ENCODE measurements around the gene C1QB. TPM values are rescaled to one million over a fixed set of nuclear protein-coding genes. Genes with fewer than 3 reads are reported as not detected.

C1QB gene
- total and polyA plus RNA-seq, 4 experiments from 2014 or later: 2.1 to 2.9 TPM; not detected in 2

DNA sequence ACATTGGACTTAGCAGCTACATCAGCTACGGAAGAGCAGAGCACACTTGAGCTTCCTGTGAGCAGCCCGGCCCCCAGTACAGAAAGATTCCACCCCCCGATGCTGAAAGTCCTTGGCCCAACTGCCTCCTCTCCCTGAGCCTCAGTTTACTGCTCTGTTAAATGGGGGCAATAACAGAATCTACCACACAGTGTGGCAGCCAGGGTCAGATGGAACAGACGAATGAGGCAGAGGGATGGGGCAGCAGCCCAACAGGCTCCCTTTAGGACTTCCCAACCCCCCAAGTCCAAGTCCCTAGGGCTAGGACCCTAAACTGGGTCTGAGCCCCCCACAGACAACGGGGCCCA, 39.5 kb upstream of the C1QB start:
- POLR2A ChIA-PET (ENCODE audit: partially characterized antibody): no interaction called here
- Mint-ChIP-seq H3K9me3 (peaks cover 0 to 4% (median 0%) of the 10 kb centered on the region in 8 donors), H3K4me3 (no peak overlapping the region), H3K27me3 (peaks cover 28 to 30% of the 10 kb centered on the region in 2 donors), H3K27ac (no peak overlapping the region), H3K4me1 (no peaks in the 10 kb centered on the region), H3K36me3 (no peaks in the 10 kb centered on the region)
- H3K36me3 ChIP-seq (ENCODE audit: insufficient read depth, low read length): no peaks in the 10 kb centered on the region
- no peak for DNase-seq
- intact Hi-C loops (cut with micrococcal nuclease): no loop called here
- H3K4me3 ChIP-seq (ENCODE audit: low read length in 2 of 2): no peak overlapping the region
- no peaks in the 10 kb centered on the region for H3K27me3 ChIP-seq (ENCODE audit: insufficient read depth, low read length)
- H3K27ac ChIP-seq (ENCODE audit: low read depth, low read length): no peak overlapping the region
- CTCF ChIA-PET (ENCODE audit: partially characterized antibody): no interaction called here
- no peaks in the 10 kb centered on the region for H3K9me3 ChIP-seq (ENCODE audit: control insufficient read depth in 1 of 2, low read length in 2 of 2)
- no peaks in the 10 kb centered on the region for H3K4me1 ChIP-seq (ENCODE audit: insufficient read depth, low read length)

DNA sequence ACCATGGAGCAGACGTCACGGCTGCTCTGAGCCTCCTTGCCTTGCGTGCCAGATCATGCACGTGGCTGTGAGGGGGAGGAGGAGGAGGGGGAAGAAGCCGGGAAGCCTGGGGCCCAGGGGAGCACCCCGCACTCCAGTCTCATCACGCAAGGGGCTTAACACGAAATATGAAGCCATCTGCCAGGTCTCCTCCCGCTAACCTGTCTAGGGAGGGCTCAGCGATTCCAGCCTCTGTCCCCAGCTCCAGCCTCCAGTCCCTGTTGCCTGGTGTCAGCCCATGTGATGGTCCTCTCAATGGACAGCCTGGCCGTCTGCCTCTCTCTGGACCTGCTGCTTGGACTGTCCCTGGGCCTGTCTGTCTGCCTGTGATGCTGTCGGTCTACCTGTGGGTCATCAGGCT, 39.1 kb upstream of the C1QB start:
- ChIA-PET CTCF (ENCODE audit: partially characterized antibody) (no interaction called here), POLR2A (ENCODE audit: partially characterized antibody) (no interaction called here)
- no peak overlapping the region for H3K4me3 ChIP-seq (ENCODE audit: low read length in 2 of 2)
- intact Hi-C loops (cut with micrococcal nuclease): no loop called here
- Mint-ChIP-seq H3K9me3 (peaks cover 0 to 4% (median 0%) of the 10 kb centered on the region in 8 donors), H3K27ac (no peak overlapping the region), H3K4me1 (no peaks in the 10 kb centered on the region), H3K4me3 (no peak overlapping the region), H3K36me3 (no peaks in the 10 kb centered on the region), H3K27me3 (peaks cover 27 to 29% of the 10 kb centered on the region in 2 donors)
- H3K9me3 ChIP-seq (ENCODE audit: control insufficient read depth in 1 of 2, low read length in 2 of 2): no peaks in the 10 kb centered on the region
- H3K27me3 ChIP-seq (ENCODE audit: insufficient read depth, low read length): no peaks in the 10 kb centered on the region
- no peak overlapping the region for H3K27ac ChIP-seq (ENCODE audit: low read depth, low read length)
- H3K36me3 ChIP-seq (ENCODE audit: insufficient read depth, low read length): no peaks in the 10 kb centered on the region
- no peaks in the 10 kb centered on the region for H3K4me1 ChIP-seq (ENCODE audit: insufficient read depth, low read length)
- no peak for DNase-seq

DNA sequence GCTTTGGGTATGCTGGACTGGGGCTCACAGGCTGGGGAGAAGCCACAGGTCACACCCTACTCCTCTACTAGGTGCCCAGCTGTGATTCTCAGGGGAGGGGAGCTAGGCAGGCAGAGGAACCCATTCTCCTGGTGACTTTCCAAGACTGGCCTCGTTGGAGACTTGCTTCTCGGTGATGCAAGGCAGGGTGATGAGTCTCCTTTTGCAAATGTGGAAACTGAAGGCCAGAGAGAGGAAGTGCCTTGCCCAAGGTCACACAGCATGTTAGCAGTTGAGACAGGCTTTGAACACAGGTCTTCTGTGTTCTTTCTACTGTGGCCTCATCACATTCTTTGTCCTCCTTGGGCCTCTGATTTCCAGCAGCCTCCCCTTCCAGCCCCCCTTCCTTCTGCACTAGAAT, 37.1 kb upstream of the C1QB start:
- Mint-ChIP-seq H3K4me3 (no peak overlapping the region), H3K4me1 (no peaks in the 10 kb centered on the region), H3K27ac (no peak overlapping the region), H3K36me3 (no peaks in the 10 kb centered on the region), H3K27me3 (peaks cover 29 to 33% of the 10 kb centered on the region in 2 donors), H3K9me3 (peaks cover 0 to 2% (median 0%) of the 10 kb centered on the region in 8 donors)
- intact Hi-C loops (cut with micrococcal nuclease): no loop called here
- H3K27ac ChIP-seq (ENCODE audit: low read depth, low read length): no peak overlapping the region
- H3K4me3 ChIP-seq (ENCODE audit: low read length in 2 of 2): no peak overlapping the region
- H3K27me3 ChIP-seq (ENCODE audit: insufficient read depth, low read length): no peaks in the 10 kb centered on the region
- no peaks in the 10 kb centered on the region for H3K36me3 ChIP-seq (ENCODE audit: insufficient read depth, low read length)
- CTCF ChIA-PET (ENCODE audit: partially characterized antibody): no interaction called here
- POLR2A ChIA-PET (ENCODE audit: partially characterized antibody): no interaction called here
- DNase-seq: no peak
- H3K4me1 ChIP-seq (ENCODE audit: insufficient read depth, low read length): no peaks in the 10 kb centered on the region
- no peaks in the 10 kb centered on the region for H3K9me3 ChIP-seq (ENCODE audit: control insufficient read depth in 1 of 2, low read length in 2 of 2)

DNA sequence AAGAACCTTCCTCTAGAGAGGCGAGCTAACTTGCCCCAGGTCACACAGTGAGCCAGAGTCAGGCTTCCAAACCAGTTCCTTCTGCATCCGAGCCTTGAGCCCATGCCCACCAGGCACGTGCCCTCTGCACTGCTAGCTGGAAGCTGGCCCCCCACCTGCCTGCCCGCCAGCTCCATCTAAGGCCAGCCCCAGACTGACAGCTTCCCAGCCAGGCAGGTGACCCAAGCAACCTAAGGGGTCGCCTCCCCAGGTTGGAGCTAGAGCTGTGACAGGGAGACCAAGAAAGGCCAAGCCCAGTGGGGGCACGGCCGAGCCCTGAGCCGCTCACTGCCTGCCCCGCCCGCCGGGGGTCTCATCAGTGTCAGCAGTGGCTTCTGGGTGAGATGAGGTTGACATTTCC, 36.5 kb upstream of the C1QB start:
- no peaks in the 10 kb centered on the region for H3K27me3 ChIP-seq (ENCODE audit: insufficient read depth, low read length)
- no peaks in the 10 kb centered on the region for H3K9me3 ChIP-seq (ENCODE audit: control insufficient read depth in 1 of 2, low read length in 2 of 2)
- ChIA-PET POLR2A (ENCODE audit: partially characterized antibody) (no interaction called here), CTCF (ENCODE audit: partially characterized antibody) (no interaction called here)
- H3K4me1 Mint-ChIP-seq: no peaks in the 10 kb centered on the region
- DNase-seq: no peak
- H3K27ac ChIP-seq (ENCODE audit: low read depth, low read length): no peak overlapping the region
- intact Hi-C loops (cut with micrococcal nuclease): no loop called here
- H3K4me3 Mint-ChIP-seq: no peak overlapping the region
- H3K27me3 Mint-ChIP-seq: peaks cover 28 to 29% of the 10 kb centered on the region in 2 donors
- no peak overlapping the region for H3K27ac Mint-ChIP-seq
- H3K36me3 Mint-ChIP-seq: no peaks in the 10 kb centered on the region
- H3K4me3 ChIP-seq (ENCODE audit: low read length in 2 of 2): no peak overlapping the region
- no peaks in the 10 kb centered on the region for H3K9me3 Mint-ChIP-seq
- no peaks in the 10 kb centered on the region for H3K4me1 ChIP-seq (ENCODE audit: insufficient read depth, low read length)
- no peaks in the 10 kb centered on the region for H3K36me3 ChIP-seq (ENCODE audit: insufficient read depth, low read length)

- H3K4me1 Mint-ChIP-seq: no peaks in the 10 kb centered on the region
- H3K4me1 ChIP-seq (ENCODE audit: insufficient read depth, low read length): no peaks in the 10 kb centered on the region
- CTCF ChIA-PET (ENCODE audit: partially characterized antibody): no interaction called here
- H3K27me3 ChIP-seq (ENCODE audit: insufficient read depth, low read length): no peaks in the 10 kb centered on the region
- no peak overlapping the region for H3K4me3 ChIP-seq (ENCODE audit: low read length in 2 of 2)
- no peak overlapping the region for H3K27ac Mint-ChIP-seq
- H3K9me3 Mint-ChIP-seq: no peaks in the 10 kb centered on the region
- POLR2A ChIA-PET (ENCODE audit: partially characterized antibody): no interaction called here
- no peak overlapping the region for H3K27ac ChIP-seq (ENCODE audit: low read depth, low read length)
- no peaks in the 10 kb centered on the region for H3K36me3 ChIP-seq (ENCODE audit: insufficient read depth, low read length)
- no peaks in the 10 kb centered on the region for H3K36me3 Mint-ChIP-seq
- H3K9me3 ChIP-seq (ENCODE audit: control insufficient read depth in 1 of 2, low read length in 2 of 2): no peaks in the 10 kb centered on the region
- no peak overlapping the region for H3K4me3 Mint-ChIP-seq
- intact Hi-C loops (cut with micrococcal nuclease): no loop called here
- DNase-seq: no peak
- H3K27me3 Mint-ChIP-seq: peaks cover 31 to 34% of the 10 kb centered on the region in 2 donors
These were observed 35.0 kb upstream of the C1QB start for GRCh38 chr1:22618056-22618455.

GRCh38 chr1:22619252-22619651, 33.8 kb upstream of the C1QB start:
- Mint-ChIP-seq H3K4me3 (no peak overlapping the region), H3K9me3 (no peaks in the 10 kb centered on the region), H3K27me3 (peaks cover 29 to 33% of the 10 kb centered on the region in 2 donors), H3K27ac (no peak overlapping the region), H3K4me1 (no peaks in the 10 kb centered on the region), H3K36me3 (no peaks in the 10 kb centered on the region)
- ChIA-PET CTCF (ENCODE audit: partially characterized antibody) (no interaction called here), POLR2A (ENCODE audit: partially characterized antibody) (no interaction called here)
- H3K4me1 ChIP-seq (ENCODE audit: insufficient read depth, low read length): no peaks in the 10 kb centered on the region
- DNase-seq: no peak
- intact Hi-C loops (cut with micrococcal nuclease): no loop called here
- no peaks in the 10 kb centered on the region for H3K36me3 ChIP-seq (ENCODE audit: insufficient read depth, low read length)
- no peak overlapping the region for H3K27ac ChIP-seq (ENCODE audit: low read depth, low read length)
- H3K4me3 ChIP-seq (ENCODE audit: low read length in 2 of 2): no peak overlapping the region
- H3K9me3 ChIP-seq (ENCODE audit: control insufficient read depth in 1 of 2, low read length in 2 of 2): no peaks in the 10 kb centered on the region
- no peaks in the 10 kb centered on the region for H3K27me3 ChIP-seq (ENCODE audit: insufficient read depth, low read length)

GRCh38 chr1:22619798-22620197, 33.2 kb upstream of the C1QB start:
- Mint-ChIP-seq H3K36me3 (no peaks in the 10 kb centered on the region), H3K27me3 (peaks cover 24 to 30% of the 10 kb centered on the region in 2 donors), H3K27ac (no peak overlapping the region), H3K9me3 (no peaks in the 10 kb centered on the region), H3K4me1 (no peaks in the 10 kb centered on the region), H3K4me3 (no peak overlapping the region)
- no peak for DNase-seq
- intact Hi-C loops (cut with micrococcal nuclease): no loop called here
- no peaks in the 10 kb centered on the region for H3K4me1 ChIP-seq (ENCODE audit: insufficient read depth, low read length)
- no peaks in the 10 kb centered on the region for H3K36me3 ChIP-seq (ENCODE audit: insufficient read depth, low read length)
- H3K4me3 ChIP-seq (ENCODE audit: low read length in 2 of 2): no peak overlapping the region
- no peak overlapping the region for H3K27ac ChIP-seq (ENCODE audit: low read depth, low read length)
- ChIA-PET POLR2A (ENCODE audit: partially characterized antibody) (no interaction called here), CTCF (ENCODE audit: partially characterized antibody) (no interaction called here)
- no peaks in the 10 kb centered on the region for H3K9me3 ChIP-seq (ENCODE audit: control insufficient read depth in 1 of 2, low read length in 2 of 2)
- H3K27me3 ChIP-seq (ENCODE audit: insufficient read depth, low read length): no peaks in the 10 kb centered on the region

DNA sequence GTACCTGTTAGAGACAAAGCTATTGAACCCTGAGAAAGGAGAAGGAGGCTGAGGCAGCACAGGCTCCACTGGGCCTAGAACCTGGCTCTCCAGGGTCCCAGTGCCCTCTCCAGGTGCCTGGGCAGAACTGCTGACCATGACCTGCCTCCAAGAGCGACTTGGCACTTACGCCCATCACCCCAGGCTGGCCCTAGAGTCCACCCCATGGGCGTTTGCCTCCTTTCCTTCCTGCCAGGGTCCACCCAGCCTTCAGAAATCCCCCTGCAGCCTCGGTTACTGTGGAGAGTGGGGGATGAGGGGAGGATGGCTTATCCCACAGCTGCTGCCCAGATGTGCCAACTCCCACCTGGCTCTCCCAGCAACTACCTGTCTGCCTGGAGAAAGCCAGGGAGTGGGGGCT, 31.3 kb upstream of the C1QB start:
- Mint-ChIP-seq H3K9me3 (no peaks in the 10 kb centered on the region), H3K36me3 (no peaks in the 10 kb centered on the region), H3K27me3 (peaks cover 21 to 30% of the 10 kb centered on the region in 2 donors), H3K4me1 (no peaks in the 10 kb centered on the region), H3K27ac (no peak overlapping the region), H3K4me3 (no peak overlapping the region)
- H3K4me1 ChIP-seq (ENCODE audit: insufficient read depth, low read length): no peaks in the 10 kb centered on the region
- ChIA-PET POLR2A (ENCODE audit: partially characterized antibody) (no interaction called here), CTCF (ENCODE audit: partially characterized antibody) (no interaction called here)
- H3K9me3 ChIP-seq (ENCODE audit: control insufficient read depth in 1 of 2, low read length in 2 of 2): no peaks in the 10 kb centered on the region
- no peak overlapping the region for H3K27ac ChIP-seq (ENCODE audit: low read depth, low read length)
- H3K27me3 ChIP-seq (ENCODE audit: insufficient read depth, low read length): no peaks in the 10 kb centered on the region
- intact Hi-C loops (cut with micrococcal nuclease): no loop called here
- no peak for DNase-seq
- H3K36me3 ChIP-seq (ENCODE audit: insufficient read depth, low read length): no peaks in the 10 kb centered on the region
- no peak overlapping the region for H3K4me3 ChIP-seq (ENCODE audit: low read length in 2 of 2)

Data from CD4-positive, alpha-beta memory T cell (primary cell).